Measurements from ENCODE around the gene LDB1. TPM values are rescaled to one million over a fixed set of nuclear protein-coding genes. Genes with fewer than 3 reads are reported as not detected.

LDB1 gene
- total and polyA plus RNA-seq, 2 of the 13 experiments (the other 11 are each of a cell fraction or from before 2014, with no cell fraction given) = 17.2 to 45.5 TPM

DNA sequence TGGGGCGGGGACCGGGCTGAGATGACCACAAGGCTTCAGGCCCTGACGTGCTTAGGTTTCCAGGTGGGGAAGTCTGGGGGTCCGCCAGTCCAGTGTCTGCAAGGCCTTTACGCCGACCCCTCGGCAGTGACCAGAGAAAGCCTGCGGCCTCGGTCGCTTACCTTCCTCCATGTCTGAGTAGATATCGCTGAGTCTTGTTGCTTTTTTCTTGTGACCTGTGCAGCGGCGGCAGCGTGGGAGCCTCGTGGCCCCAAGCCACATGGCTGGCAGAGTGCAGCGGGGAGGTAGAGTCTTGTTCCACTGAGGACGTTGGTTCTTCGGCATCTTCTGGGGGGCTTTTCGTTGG is 32.4 kb upstream of the LDB1 start (continued):
- peak; percentile 36; the same call in 1 of the 2 replicates for TF ChIP-seq ZBTB8A (CRISPR knock-in tag; IDR thresholded peaks at IDR 0.05; ENCODE audit: borderline replicate concordance, low read depth)
- TF ChIP-seq KLF16 (CRISPR knock-in tag; IDR thresholded peaks at IDR 0.05) = peak in 1 of 2 experiments; percentile 3; a peak in 1 of 4 replicates
- no peak for TF ChIP-seq ZNF207 (IDR thresholded peaks at IDR 0.05; ENCODE audit: borderline replicate concordance)
- no peak for TF ChIP-seq CREB1 (IDR thresholded peaks at IDR 0.05)
- TF ChIP-seq CREB1 (CRISPR knock-in tag; IDR thresholded peaks at IDR 0.05) = no peak
- TF ChIP-seq, protein P1, sequence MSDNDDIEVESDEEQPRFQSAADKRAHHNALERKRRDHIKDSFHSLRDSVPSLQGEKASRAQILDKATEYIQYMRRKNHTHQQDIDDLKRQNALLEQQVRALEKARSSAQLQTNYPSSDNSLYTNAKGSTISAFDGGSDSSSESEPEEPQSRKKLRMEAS (IDR thresholded peaks at IDR 0.05) = peak; percentile 82
- TF ChIP-seq MBNL3 (CRISPR knock-in tag; conservative IDR thresholded peaks at IDR 0.05) = no peak
- TF ChIP-seq, protein P2, sequence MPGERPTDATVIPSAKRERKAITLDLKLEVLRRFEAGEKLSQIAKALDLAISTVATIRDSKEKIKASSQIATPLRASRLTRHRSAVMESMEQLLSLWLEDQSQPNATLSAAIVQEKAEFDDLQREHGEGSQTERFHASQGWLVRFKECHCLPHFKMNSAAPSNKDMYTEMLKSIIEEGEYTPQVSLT (CRISPR knock-in tag; IDR thresholded peaks at IDR 0.05; ENCODE audit: borderline replicate concordance, low read depth) = no peak
- TF ChIP-seq SAFB2 (CRISPR knock-in tag; IDR thresholded peaks at IDR 0.05; ENCODE audit: borderline replicate concordance, low read depth) = 0 out of 2 replicates have a peak, but pooled peaks have one; percentile 48
- peak; percentile 51; the same call in 1 of the 2 replicates for TF ChIP-seq ZNF598 (CRISPR knock-in tag; IDR thresholded peaks at IDR 0.05; ENCODE audit: borderline replicate concordance)
- no peak for TF ChIP-seq NAIF1 (CRISPR knock-in tag; IDR thresholded peaks at IDR 0.05; ENCODE audit: borderline replicate concordance)
- TF ChIP-seq GTF2F1 (IDR thresholded peaks at IDR 0.05; ENCODE audit: low read length) = no peak
- TF ChIP-seq, protein P3, sequence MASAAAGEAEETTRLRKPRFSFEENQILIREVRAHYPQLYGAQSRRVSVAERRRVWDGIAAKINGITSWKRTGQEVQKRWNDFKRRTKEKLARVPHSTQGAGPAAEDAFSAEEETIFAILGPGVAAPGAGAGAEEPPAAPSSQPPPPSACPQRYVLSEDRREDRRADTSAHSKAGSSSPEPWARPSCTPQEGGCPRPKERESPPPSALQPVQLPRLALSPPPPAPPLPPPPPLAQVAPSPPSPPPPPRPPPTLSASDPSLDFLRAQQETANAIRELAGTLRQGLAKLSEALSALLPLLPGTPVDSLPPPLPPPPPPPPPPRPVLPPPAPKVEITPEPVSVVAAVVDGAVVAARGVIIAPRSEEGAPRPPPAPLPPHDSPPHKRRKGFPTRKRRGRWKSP (CRISPR knock-in tag; IDR thresholded peaks at IDR 0.05) = peak; percentile 3; the same call in 1 of the 2 replicates
- peak; percentile 52 for TF ChIP-seq PHF8 (CRISPR knock-in tag; IDR thresholded peaks at IDR 0.05)
- 0 out of 2 replicates have a peak, but pooled peaks have one; percentile 9 for TF ChIP-seq RARG (CRISPR knock-in tag; IDR thresholded peaks at IDR 0.05; ENCODE audit: low read depth)
- TF ChIP-seq TAF1 (CRISPR knock-in tag; IDR thresholded peaks at IDR 0.05) = 0 out of 2 replicates have a peak, but pooled peaks have one; percentile 45
- TF ChIP-seq KAT7 (CRISPR knock-in tag; IDR thresholded peaks at IDR 0.05; ENCODE audit: borderline replicate concordance) = 0 out of 2 replicates have a peak, but pooled peaks have one; percentile 26
- TF ChIP-seq KDM5A (IDR thresholded peaks at IDR 0.05; ENCODE audit: borderline replicate concordance, low read length) = 0 out of 2 replicates have a peak, but pooled peaks have one; percentile 55
- no peak for TF ChIP-seq AHR (CRISPR knock-in tag; IDR thresholded peaks at IDR 0.05)
- TF ChIP-seq HNRNPLL (IDR thresholded peaks at IDR 0.05; ENCODE audit: low read depth, low read length, poor library complexity, severe bottlenecking) = peak; percentile 42
- TF ChIP-seq PHF21A (CRISPR knock-in tag; IDR thresholded peaks at IDR 0.05) = 0 out of 2 replicates have a peak, but pooled peaks have one; percentile 4
- TF ChIP-seq YEATS4 (CRISPR knock-in tag; IDR thresholded peaks at IDR 0.05; ENCODE audit: borderline replicate concordance) = peak; percentile 79
- TF ChIP-seq, protein P4, sequence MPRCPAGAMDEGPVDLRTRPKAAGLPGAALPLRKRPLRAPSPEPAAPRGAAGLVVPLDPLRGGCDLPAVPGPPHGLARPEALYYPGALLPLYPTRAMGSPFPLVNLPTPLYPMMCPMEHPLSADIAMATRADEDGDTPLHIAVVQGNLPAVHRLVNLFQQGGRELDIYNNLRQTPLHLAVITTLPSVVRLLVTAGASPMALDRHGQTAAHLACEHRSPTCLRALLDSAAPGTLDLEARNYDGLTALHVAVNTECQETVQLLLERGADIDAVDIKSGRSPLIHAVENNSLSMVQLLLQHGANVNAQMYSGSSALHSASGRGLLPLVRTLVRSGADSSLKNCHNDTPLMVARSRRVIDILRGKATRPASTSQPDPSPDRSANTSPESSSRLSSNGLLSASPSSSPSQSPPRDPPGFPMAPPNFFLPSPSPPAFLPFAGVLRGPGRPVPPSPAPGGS (CRISPR knock-in tag; IDR thresholded peaks at IDR 0.05) = peak; percentile 35; the same call in 1 of the 2 replicates
- TF ChIP-seq, protein P5, sequence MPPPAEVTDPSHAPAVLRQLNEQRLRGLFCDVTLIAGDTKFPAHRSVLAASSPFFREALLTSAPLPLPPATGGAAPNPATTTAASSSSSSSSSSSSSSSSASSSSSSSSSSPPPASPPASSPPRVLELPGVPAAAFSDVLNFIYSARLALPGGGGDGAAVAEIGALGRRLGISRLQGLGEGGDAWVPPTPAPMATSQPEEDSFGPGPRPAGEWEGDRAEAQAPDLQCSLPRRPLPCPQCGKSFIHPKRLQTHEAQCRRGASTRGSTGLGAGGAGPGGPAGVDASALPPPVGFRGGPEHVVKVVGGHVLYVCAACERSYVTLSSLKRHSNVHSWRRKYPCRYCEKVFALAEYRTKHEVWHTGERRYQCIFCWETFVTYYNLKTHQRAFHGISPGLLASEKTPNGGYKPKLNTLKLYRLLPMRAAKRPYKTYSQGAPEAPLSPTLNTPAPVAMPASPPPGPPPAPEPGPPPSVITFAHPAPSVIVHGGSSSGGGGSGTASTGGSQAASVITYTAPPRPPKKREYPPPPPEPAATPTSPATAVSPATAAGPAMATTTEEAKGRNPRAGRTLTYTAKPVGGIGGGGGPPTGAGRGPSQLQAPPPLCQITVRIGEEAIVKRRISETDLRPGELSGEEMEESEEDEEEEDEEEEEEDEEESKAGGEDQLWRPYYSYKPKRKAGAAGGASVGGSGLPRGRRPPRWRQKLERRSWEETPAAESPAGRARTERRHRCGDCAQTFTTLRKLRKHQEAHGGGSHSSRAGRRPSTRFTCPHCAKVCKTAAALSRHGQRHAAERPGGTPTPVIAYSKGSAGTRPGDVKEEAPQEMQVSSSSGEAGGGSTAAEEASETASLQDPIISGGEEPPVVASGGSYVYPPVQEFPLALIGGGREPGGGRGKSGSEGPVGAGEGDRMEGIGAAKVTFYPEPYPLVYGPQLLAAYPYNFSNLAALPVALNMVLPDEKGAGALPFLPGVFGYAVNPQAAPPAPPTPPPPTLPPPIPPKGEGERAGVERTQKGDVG (CRISPR knock-in tag; IDR thresholded peaks at IDR 0.05; ENCODE audit: borderline replicate concordance) = no peak
- TF ChIP-seq PITX1 (CRISPR knock-in tag; IDR thresholded peaks at IDR 0.05) = no peak
